NCI-H774 (cell line): Measurements from ENCODE around the gene CHAT.

Source experiments
- DNase-seq: peaks from one replicate; lab custom pipeline; 2025; lab: John Stamatoyannopoulos, UW

CHAT gene

GRCh38 chr10:49597426-49598163 is 16.2 kb upstream of the CHAT start:
- DNase-seq, result no peak

- no peak for DNase-seq
Measured at GRCh38 chr10:49598164-49598856, 15.5 kb upstream of the CHAT start.

GRCh38 chr10:49598986-49599385 is 14.9 kb upstream of the CHAT start:
- DNase-seq, result no peak

- no peak for DNase-seq
Measured at GRCh38 chr10:49599546-49599945, 14.3 kb upstream of the CHAT start.

- no peak for DNase-seq
Measured at GRCh38 chr10:49600046-49600445, 13.8 kb upstream of the CHAT start.

- no peak for DNase-seq
Measured at GRCh38 chr10:49600781-49601400, 12.9 kb upstream of the CHAT start.

- DNase-seq, result no peak
Measured at GRCh38 chr10:49601857-49602256, 12.0 kb upstream of the CHAT start.

- DNase-seq, result no peak
Measured at GRCh38 chr10:49602380-49603023, 11.3 kb upstream of the CHAT start.

- DNase-seq, result peak; percentile 53
Measured at GRCh38 chr10:49605216-49605938, 8.5 kb upstream of the CHAT start.

GRCh38 chr10:49605939-49606509 is 7.8 kb upstream of the CHAT start:
- peak; percentile 53 for DNase-seq

- no peak for DNase-seq
Measured at GRCh38 chr10:49606981-49607535, 6.8 kb upstream of the CHAT start.

- DNase-seq, result no peak
Measured at GRCh38 chr10:49608166-49609005, 5.5 kb upstream of the CHAT start.

- no peak for DNase-seq
Measured at GRCh38 chr10:49609006-49609282, 4.9 kb upstream of the CHAT start.

- no peak for DNase-seq
Measured at GRCh38 chr10:49609283-49610113, 4.3 kb upstream of the CHAT start.

GRCh38 chr10:49610114-49610457 is 3.8 kb upstream of the CHAT start, which contains the start of gene SLC18A3:
Gene SLC18A3, plus strand, starts transcription at chr10:49610310. Its CDS starts 431 bp downstream, at chr10:49610741.
- no peak for DNase-seq

GRCh38 chr10:49610458-49611165 is 3.2 kb upstream of the CHAT start:
- no peak for DNase-seq

GRCh38 chr10:49611166-49611815 is 2.5 kb upstream of the CHAT start:
- no peak for DNase-seq

- DNase-seq, result no peak
Measured at GRCh38 chr10:49611816-49612512, 1.9 kb upstream of the CHAT start.
